BLaER1 (cell line): ENCODE results near the gene OR5H2.
"Not testable (repeated sequence)": the region's sequence is repeated elsewhere in the genome, so short reads cannot be mapped to it uniquely, and the experiment has no call there.

Experiments
- H3K27ac ChIP-seq: shearing (Covaris generic); formaldehyde crosslinking; 2 replicates; pipeline ENCODE4 v1.8.1; 2022
- H3K27me3 ChIP-seq: shearing (Covaris generic); formaldehyde crosslinking; 2 replicates; pipeline ENCODE4 v1.8.1; 2022
- H3K36me3 ChIP-seq: shearing (Covaris generic); formaldehyde crosslinking; 2 replicates; pipeline ENCODE4 v1.8.1; 2022
- H3K4me1 ChIP-seq: shearing (Covaris generic); formaldehyde crosslinking; 2 replicates; pipeline ENCODE4 v1.8.1; 2022
- H3K4me2 ChIP-seq: shearing (Covaris generic); formaldehyde crosslinking; 2 replicates; pipeline ENCODE4 v1.8.1; 2022
- H3K4me3 ChIP-seq: shearing (Covaris generic); formaldehyde crosslinking; 2 replicates; pipeline ENCODE4 v1.8.1; 2022
- H3K9ac ChIP-seq: shearing (Covaris generic); formaldehyde crosslinking; 2 replicates; pipeline ENCODE4 v1.8.1; 2022
- H3K9me3 ChIP-seq: shearing (Covaris generic); formaldehyde crosslinking; 2 replicates; pipeline ENCODE4 v1.8.1; 2022
- H4K20me1 ChIP-seq: shearing (Covaris generic); formaldehyde crosslinking; 2 replicates; pipeline ENCODE4 v1.8.1; 2022
- Cebpa-rat ChIP-seq: shearing (Covaris generic); IDR thresholded peaks from 2 replicates; pipeline ENCODE4 v1.8.1; 2022

OR5H2 gene

DNA sequence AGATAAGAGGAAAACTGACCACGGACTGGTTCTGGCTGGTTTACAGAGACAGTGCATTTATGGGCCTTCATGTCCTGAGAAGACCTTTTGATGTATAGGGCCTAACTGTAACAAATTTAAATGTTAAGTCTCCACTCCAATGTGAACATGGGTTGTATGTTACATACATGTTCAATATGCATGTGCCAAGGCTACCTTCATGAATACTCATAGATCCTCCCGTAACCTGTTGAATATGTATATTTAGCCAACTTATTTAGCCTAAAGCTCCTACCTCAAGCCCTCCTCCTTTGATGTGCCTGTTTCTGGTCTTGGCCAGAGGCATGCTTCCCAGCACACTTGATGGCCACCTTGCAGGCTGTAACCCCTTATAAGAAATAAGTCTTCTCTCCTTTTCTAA, at the start of gene OR5H2:
TSS of gene OR5H2 (plus strand) at position 301 of the 400 bp plus-strand sequence. CDS start 398 bp downstream, outside the sequence.
- no peaks in the 10 kb centered on the region for H3K27me3 ChIP-seq
- H3K4me3 ChIP-seq = no peak within 1 kb of the TSS
- no peaks in the 10 kb centered on the region for H3K4me1 ChIP-seq
- no peak within 1 kb of the TSS for H3K9ac ChIP-seq
- no peak for TF ChIP-seq Cebpa-rat
- H3K4me2 ChIP-seq = no peak within 1 kb of the TSS
- no peak within 1 kb of the TSS for H3K27ac ChIP-seq
- H4K20me1 ChIP-seq = no peaks in the 10 kb centered on the region
- no peaks in the 10 kb centered on the region for H3K36me3 ChIP-seq
- no peaks in the 10 kb centered on the region for H3K9me3 ChIP-seq

DNA sequence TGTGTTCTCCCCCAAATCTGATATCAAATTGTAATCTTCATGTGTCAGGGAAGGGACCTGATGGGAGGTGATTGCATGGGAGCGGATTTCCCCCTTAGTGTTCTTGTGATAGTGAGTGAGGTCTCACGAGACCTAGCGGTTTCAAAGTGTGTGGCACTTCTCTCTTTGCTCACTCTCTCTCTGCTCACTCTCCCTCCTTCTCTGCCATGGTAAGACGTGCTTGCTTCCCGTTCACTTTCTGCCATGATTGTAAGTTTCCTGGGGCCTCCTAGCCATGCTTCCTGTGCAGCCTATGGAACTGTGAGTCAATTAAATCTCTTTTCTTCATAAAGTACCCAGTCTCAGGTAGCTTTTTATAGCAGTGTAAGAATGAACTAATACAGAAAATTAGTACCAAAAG, 48.8 kb upstream of the OR5H2 start:
- Histone ChIP-seq H3K4me3 (no peak overlapping the region), H3K27me3 (no peaks in the 10 kb centered on the region), H3K4me1 (peaks cover 8% of the 10 kb centered on the region), H3K36me3 (no peaks in the 10 kb centered on the region), H3K9ac (no peak overlapping the region), H4K20me1 (no peaks in the 10 kb centered on the region), H3K27ac (no peak overlapping the region), H3K9me3 (no peaks in the 10 kb centered on the region), H3K4me2 (peak overlapping the region; percentile 30; the same call in 1 of the 2 replicates)
- no peak for TF ChIP-seq Cebpa-rat

DNA sequence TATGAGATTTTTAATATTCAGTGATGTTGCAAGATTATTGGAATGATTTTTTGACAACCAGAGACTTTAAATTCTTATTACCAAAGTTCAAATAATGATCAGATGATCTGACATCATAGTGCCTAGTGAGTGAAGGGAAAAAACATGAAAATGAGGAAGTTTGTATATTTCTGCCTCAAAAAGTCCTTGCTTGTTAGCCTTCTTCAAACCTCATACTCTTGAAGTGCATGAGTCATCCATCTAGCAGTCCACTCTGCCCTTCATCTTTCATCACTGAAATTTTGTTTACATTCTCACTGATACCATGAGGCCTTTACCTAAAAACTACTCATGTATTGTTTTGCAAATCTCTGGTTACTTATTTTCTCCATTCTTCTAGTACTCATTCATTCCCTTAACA, 42.2 kb upstream of the OR5H2 start:
- Histone ChIP-seq H3K27me3 (no peaks in the 10 kb centered on the region), H3K4me3 (no peak overlapping the region), H3K9ac (no peak overlapping the region), H3K4me1 (no peaks in the 10 kb centered on the region), H3K36me3 (no peaks in the 10 kb centered on the region), H3K9me3 (no peaks in the 10 kb centered on the region), H4K20me1 (no peaks in the 10 kb centered on the region), H3K4me2 (no peak overlapping the region), H3K27ac (no peak overlapping the region)
- no peak for TF ChIP-seq Cebpa-rat

DNA sequence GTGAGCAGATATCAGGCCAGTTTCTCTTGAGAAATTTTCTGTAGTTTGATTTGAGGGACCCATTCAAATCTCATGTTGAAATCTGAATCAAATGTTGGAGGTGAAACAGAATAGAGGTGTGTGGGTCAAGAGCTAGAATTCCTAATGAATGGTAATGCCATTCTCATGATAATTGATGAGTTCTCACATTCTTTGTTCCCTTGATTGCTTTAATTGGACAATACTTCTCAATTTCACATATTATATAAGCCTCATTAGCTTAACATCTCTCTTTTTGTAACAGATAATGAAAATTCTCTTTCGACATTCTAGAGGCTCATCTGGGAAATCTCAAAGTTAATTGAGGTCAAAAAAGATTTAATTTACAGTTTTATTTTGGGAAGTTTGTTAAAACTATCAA, 40.1 kb upstream of the OR5H2 start:
- Histone ChIP-seq H4K20me1 (no peaks in the 10 kb centered on the region), H3K27ac (no peak overlapping the region), H3K9ac (no peak overlapping the region), H3K9me3 (no peaks in the 10 kb centered on the region), H3K4me1 (no peaks in the 10 kb centered on the region), H3K4me3 (no peak overlapping the region), H3K4me2 (no peak overlapping the region), H3K36me3 (no peaks in the 10 kb centered on the region), H3K27me3 (no peaks in the 10 kb centered on the region)
- no peak for TF ChIP-seq Cebpa-rat

DNA sequence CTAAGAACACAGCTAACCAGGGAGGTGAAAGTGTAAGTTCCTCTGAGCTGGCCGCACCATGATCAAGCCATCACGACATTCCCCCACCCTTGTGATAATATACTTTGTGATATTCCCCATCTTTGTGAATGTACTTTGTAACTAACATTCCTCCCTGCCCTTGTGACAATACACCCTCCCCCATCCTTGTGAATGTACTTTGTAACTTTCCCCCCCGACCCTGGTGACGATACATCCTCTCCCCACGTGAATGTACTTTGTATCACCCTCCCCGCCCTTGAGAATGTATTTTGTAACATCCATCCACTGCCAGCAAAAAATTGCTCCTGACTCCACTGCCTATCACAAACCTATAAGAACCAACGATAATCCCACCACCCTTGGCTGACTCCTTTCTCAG, 38.5 kb upstream of the OR5H2 start:
- H4K20me1 ChIP-seq = no peaks in the 10 kb centered on the region
- H3K27me3 ChIP-seq = no peaks in the 10 kb centered on the region
- H3K36me3 ChIP-seq = no peaks in the 10 kb centered on the region
- H3K27ac ChIP-seq = no peak overlapping the region
- no peak overlapping the region for H3K4me3 ChIP-seq
- no peak overlapping the region for H3K9ac ChIP-seq
- H3K9me3 ChIP-seq = no peaks in the 10 kb centered on the region
- H3K4me2 ChIP-seq = no peak overlapping the region
- no peak for TF ChIP-seq Cebpa-rat
- no peaks in the 10 kb centered on the region for H3K4me1 ChIP-seq

DNA sequence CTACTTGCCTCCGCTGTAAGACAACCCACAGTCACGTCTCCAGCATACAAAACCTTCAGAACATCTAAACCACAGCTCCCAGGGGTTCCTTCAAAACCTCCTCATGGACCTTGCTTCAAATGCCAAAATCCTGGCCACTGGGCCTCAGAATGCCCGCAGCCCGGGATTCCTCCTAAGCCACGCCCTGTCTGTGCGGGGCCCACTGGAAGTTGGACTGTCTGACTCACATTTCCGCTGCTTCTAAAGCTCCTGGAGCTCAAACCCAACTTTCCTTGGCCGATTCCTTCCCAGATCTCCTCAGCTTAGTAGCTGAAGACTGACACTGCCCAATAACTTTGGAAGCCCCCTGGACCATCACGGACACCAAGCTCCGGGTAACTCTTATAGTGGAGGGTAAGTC, 36.2 kb upstream of the OR5H2 start:
- Histone ChIP-seq H3K27me3 (no peaks in the 10 kb centered on the region), H3K4me2 (no peak overlapping the region), H3K27ac (no peak overlapping the region), H3K4me3 (no peak overlapping the region), H3K9me3 (no peaks in the 10 kb centered on the region), H4K20me1 (no peaks in the 10 kb centered on the region), H3K9ac (no peak overlapping the region), H3K36me3 (no peaks in the 10 kb centered on the region), H3K4me1 (no peaks in the 10 kb centered on the region)
- no peak for TF ChIP-seq Cebpa-rat

DNA sequence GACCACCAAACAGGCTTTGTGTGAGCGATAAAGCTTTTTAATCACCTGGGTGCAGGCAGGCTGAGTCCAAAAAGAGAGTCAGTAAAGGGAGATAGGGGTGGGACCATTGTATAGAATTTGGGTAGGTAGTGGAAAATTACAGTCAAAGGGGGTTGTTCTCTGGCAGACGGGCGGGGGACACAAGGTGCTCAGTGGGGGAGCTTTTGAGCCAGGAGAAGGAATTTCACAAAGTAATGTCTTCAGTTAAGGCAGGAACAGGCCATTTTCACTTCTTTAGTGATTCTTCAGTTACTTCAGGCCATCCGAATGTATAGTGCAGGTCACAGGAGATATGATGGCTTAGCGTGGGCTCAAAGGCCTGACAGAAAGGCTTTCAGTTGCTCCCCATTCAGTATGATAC, 26.3 kb upstream of the OR5H2 start:
- H3K9me3 ChIP-seq, H3K27me3 ChIP-seq, H3K4me2 ChIP-seq, H3K36me3 ChIP-seq, H3K27ac ChIP-seq, H3K9ac ChIP-seq, H3K4me3 ChIP-seq, H4K20me1 ChIP-seq, H3K4me1 ChIP-seq: not testable (repeated sequence)

DNA sequence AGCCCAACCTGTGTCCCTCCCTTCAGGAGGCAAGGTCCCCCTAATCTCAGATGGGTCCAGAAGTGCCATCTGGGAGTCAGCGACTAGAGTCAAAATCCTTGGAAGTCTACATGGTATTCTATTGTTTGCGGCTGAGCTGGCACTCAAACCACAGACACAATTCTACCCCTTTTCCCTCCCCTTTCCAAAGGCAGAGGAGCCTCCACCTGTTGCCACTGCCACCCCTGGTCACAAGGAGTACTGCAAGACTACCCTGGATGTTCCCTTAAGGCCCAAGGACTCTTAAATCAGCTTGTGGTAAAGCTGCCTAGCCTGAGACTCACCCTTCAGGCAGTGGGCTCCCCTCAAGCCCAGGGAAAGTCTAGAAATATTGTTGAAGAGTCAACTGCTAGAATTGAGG, 22.6 kb upstream of the OR5H2 start:
- H3K4me1 ChIP-seq = no peaks in the 10 kb centered on the region
- H3K27ac ChIP-seq = no peak overlapping the region
- no peaks in the 10 kb centered on the region for H4K20me1 ChIP-seq
- H3K4me2 ChIP-seq = no peak overlapping the region
- no peaks in the 10 kb centered on the region for H3K27me3 ChIP-seq
- H3K9ac ChIP-seq = no peak overlapping the region
- H3K9me3 ChIP-seq = no peaks in the 10 kb centered on the region
- H3K4me3 ChIP-seq = no peak overlapping the region
- no peaks in the 10 kb centered on the region for H3K36me3 ChIP-seq
- TF ChIP-seq Cebpa-rat = no peak

DNA sequence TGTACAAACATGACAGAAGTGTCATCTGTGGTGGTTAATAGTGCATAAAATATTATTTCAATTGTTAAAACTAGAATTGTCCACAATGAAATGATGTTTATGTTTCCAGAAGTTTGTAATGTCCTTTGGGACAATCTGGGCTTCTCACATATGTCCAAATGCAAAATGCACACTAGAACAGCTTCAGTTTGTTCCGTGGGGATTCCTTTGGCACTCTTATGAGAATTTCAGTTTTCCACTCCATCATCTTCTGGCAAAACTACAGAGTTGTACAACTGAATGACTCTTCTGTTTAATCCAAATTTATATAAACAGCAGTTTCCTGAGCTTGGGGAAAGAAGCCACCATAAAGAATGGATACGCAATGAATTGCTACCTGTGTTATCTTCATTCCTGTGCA, 20.3 kb upstream of the OR5H2 start:
- H3K4me1 ChIP-seq = no peaks in the 10 kb centered on the region
- no peak overlapping the region for H3K27ac ChIP-seq
- H3K4me2 ChIP-seq = no peak overlapping the region
- H3K9me3 ChIP-seq = no peaks in the 10 kb centered on the region
- no peaks in the 10 kb centered on the region for H3K36me3 ChIP-seq
- H3K9ac ChIP-seq = no peak overlapping the region
- TF ChIP-seq Cebpa-rat = no peak
- no peaks in the 10 kb centered on the region for H4K20me1 ChIP-seq
- H3K27me3 ChIP-seq = no peaks in the 10 kb centered on the region
- no peak overlapping the region for H3K4me3 ChIP-seq

DNA sequence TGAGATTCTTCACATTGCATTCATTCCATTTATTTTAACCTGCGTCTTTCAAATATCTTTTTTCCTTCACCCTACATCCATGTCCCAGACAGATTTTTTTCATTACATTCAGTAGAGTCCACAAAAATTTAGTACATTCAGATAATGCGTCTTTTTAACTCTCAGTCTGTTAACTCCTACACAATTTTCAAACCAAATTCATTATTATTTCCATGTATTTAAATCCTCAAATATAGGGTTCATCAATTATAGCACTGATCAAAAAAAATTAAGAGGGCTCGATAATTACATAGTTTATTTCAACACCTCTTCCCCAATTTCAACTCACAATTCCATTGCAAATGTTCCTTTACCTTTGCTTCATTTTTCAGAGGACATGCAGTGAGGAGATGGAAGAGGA, 18.4 kb upstream of the OR5H2 start, which contains the start of gene OR5H6:
TSS of gene OR5H6 (plus strand) at position 301 of the 400 bp plus-strand sequence. CDS start at position 390, 89 bp downstream.
- no peaks in the 10 kb centered on the region for H3K4me1 ChIP-seq
- H3K27me3 ChIP-seq = no peaks in the 10 kb centered on the region
- no peaks in the 10 kb centered on the region for H4K20me1 ChIP-seq
- no peaks in the 10 kb centered on the region for H3K9me3 ChIP-seq
- no peak within 1 kb of the TSS for H3K4me3 ChIP-seq
- H3K9ac ChIP-seq = no peak within 1 kb of the TSS
- TF ChIP-seq Cebpa-rat = no peak
- no peak within 1 kb of the TSS for H3K27ac ChIP-seq
- no peaks in the 10 kb centered on the region for H3K36me3 ChIP-seq
- no peak within 1 kb of the TSS for H3K4me2 ChIP-seq

DNA sequence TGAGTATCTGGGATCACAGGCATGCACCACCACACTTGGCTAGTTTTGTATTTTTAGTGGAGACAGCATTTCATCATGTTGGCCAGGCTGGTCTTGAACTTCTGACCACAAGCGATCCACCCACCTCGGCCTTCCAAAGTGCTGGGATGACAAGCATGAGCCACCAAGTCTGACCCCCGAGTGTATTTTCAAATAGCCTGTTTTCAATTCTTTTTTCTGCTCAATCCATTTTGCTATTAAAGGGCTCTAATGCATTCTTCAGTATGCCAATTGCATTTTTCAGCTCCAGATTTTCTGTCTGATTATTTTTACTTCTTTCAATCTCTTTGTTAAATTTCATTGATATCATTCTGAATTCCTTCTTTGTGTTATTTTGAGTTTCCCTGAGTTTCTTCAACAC, 12.5 kb upstream of the OR5H2 start:
- TF ChIP-seq Cebpa-rat = no peak
- Histone ChIP-seq H3K4me1 (no peaks in the 10 kb centered on the region), H3K9ac (no peak overlapping the region), H3K27me3 (no peaks in the 10 kb centered on the region), H3K4me2 (no peak overlapping the region), H4K20me1 (no peaks in the 10 kb centered on the region), H3K27ac (no peak overlapping the region), H3K9me3 (peaks cover 25% of the 10 kb centered on the region), H3K4me3 (no peak overlapping the region), H3K36me3 (no peaks in the 10 kb centered on the region)
